ENCODE results near the gene POLR2F.

GRCh38 chr22:37986371-37986770, 32.9 kb downstream of the POLR2F start:
- TF ChIP-seq POLR2AphosphoS5 (IDR thresholded peaks at IDR 0.05): no peak
- no peak for TF ChIP-seq POLR2A (IDR thresholded peaks at IDR 0.05; ENCODE audit: low read depth)
